KMS-11 (cell line): ENCODE measurements around the gene S100A2.

Source experiments
- H2AFZ ChIP-seq: fragments of 200-600 bp; sonication (generic); 2 replicates; pipeline ENCODE4 v1.6.1; 2016; ENCODE audit warnings: antibody characterized with exemption, mixed run types, low read depth
- H3K27ac ChIP-seq: fragments of 200-600 bp; sonication (generic); 2 replicates; pipeline ENCODE4 v1.6.1; 2016; ENCODE audit warnings: mild to moderate bottlenecking, mixed run types
- H3K27me3 ChIP-seq: fragments of 200-600 bp; sonication (generic); 2 replicates; pipeline ENCODE4 v1.6.1; 2017; ENCODE audit warnings: mild to moderate bottlenecking, low read depth, mixed run types, moderate library complexity; ENCODE audit not compliant: insufficient read depth
- H3K36me3 ChIP-seq: fragments of 200-600 bp; sonication (generic); 2 replicates; pipeline ENCODE4 v1.6.1; 2017; ENCODE audit warnings: mild to moderate bottlenecking, mixed run types; ENCODE audit not compliant: insufficient read depth
- H3K4me1 ChIP-seq: fragments of 200-600 bp; sonication (generic); 2 replicates; pipeline ENCODE4 v1.6.1; 2016; ENCODE audit warnings: mild to moderate bottlenecking, low read depth, mixed run types; ENCODE audit not compliant: poor library complexity, severe bottlenecking
- H3K4me2 ChIP-seq: fragments of 200-600 bp; sonication (generic); 2 replicates; pipeline ENCODE4 v1.7.0; 2016; ENCODE audit warnings: mild to moderate bottlenecking, mixed run types
- H3K4me3 ChIP-seq: fragments of 200-600 bp; sonication (generic); IDR thresholded peaks from 2 replicates; pipeline ENCODE4 v1.6.1; 2017; ENCODE audit warnings: low read depth, low read length, mixed read lengths; ENCODE audit not compliant: insufficient read depth
- H3K79me2 ChIP-seq: fragments of 200-600 bp; sonication (generic); 2 replicates; pipeline ENCODE4 v1.6.1; 2016; ENCODE audit warnings: low read depth, mixed run types; ENCODE audit not compliant: insufficient read depth
- H3K9ac ChIP-seq: fragments of 200-600 bp; sonication (generic); 2 replicates; pipeline ENCODE4 v1.6.1; 2016; ENCODE audit warnings: mild to moderate bottlenecking, mixed run types
- H4K20me1 ChIP-seq: fragments of 200-600 bp; sonication (generic); 2 replicates; pipeline ENCODE4 v1.6.1; 2016; ENCODE audit warnings: mild to moderate bottlenecking, mixed run types; ENCODE audit not compliant: insufficient read depth
- CTCF ChIP-seq: fragments of 200-600 bp; sonication (generic); conservative IDR thresholded peaks from 2 replicates; pipeline ENCODE4 v1.6.1; 2017; ENCODE audit warnings: low read depth, mild to moderate bottlenecking, antibody characterized with exemption, low read length, moderate library complexity, mixed read lengths

The S100A2 gene

GRCh38 chr1:153608089-153608682, 42.5 kb upstream of the S100A2 start:
- H4K20me1 ChIP-seq: no peaks in the 10 kb centered on the region
- no peak overlapping the region for H2AFZ ChIP-seq
- H3K27me3 ChIP-seq: 0 out of 2 replicates have a peak, but pooled peaks cover 3% of the 10 kb centered on the region
- no peaks in the 10 kb centered on the region for H3K4me1 ChIP-seq
- no peaks in the 10 kb centered on the region for H3K79me2 ChIP-seq
- no peak overlapping the region for H3K9ac ChIP-seq
- H3K4me2 ChIP-seq: no peak overlapping the region
- no peak overlapping the region for H3K27ac ChIP-seq
- H3K4me3 ChIP-seq: no peak overlapping the region
- H3K36me3 ChIP-seq: no peaks in the 10 kb centered on the region
- TF ChIP-seq CTCF: no peak

GRCh38 chr1:153607381-153607780, 41.7 kb upstream of the S100A2 start:
- H3K9ac ChIP-seq: no peak overlapping the region
- no peak for TF ChIP-seq CTCF
- no peak overlapping the region for H2AFZ ChIP-seq
- H3K27me3 ChIP-seq: 0 out of 2 replicates have a peak, but pooled peaks cover 3% of the 10 kb centered on the region
- no peak overlapping the region for H3K4me2 ChIP-seq
- H3K27ac ChIP-seq: no peak overlapping the region
- no peaks in the 10 kb centered on the region for H4K20me1 ChIP-seq
- no peaks in the 10 kb centered on the region for H3K36me3 ChIP-seq
- no peak overlapping the region for H3K4me3 ChIP-seq
- no peaks in the 10 kb centered on the region for H3K79me2 ChIP-seq
- H3K4me1 ChIP-seq: no peaks in the 10 kb centered on the region

- no peak overlapping the region for H3K4me3 ChIP-seq
- no peaks in the 10 kb centered on the region for H3K79me2 ChIP-seq
- no peaks in the 10 kb centered on the region for H4K20me1 ChIP-seq
Observed at GRCh38 chr1:153606194-153606593, 40.5 kb upstream of the S100A2 start.

GRCh38 chr1:153602749-153603148, 37.1 kb upstream of the S100A2 start:
- H3K4me1 ChIP-seq: no peaks in the 10 kb centered on the region
- H3K36me3 ChIP-seq: no peaks in the 10 kb centered on the region
- H3K4me2 ChIP-seq: no peak overlapping the region
- H3K79me2 ChIP-seq: no peaks in the 10 kb centered on the region
- H3K27me3 ChIP-seq: no peaks in the 10 kb centered on the region
- H4K20me1 ChIP-seq: no peaks in the 10 kb centered on the region
- H3K4me3 ChIP-seq: no peak overlapping the region
- TF ChIP-seq CTCF: no peak
- H3K27ac ChIP-seq: no peak overlapping the region
- H2AFZ ChIP-seq: no peak overlapping the region
- H3K9ac ChIP-seq: no peak overlapping the region

More at GRCh38 chr1:153606194-153606593, 40.5 kb upstream of the S100A2 start:
- Histone ChIP-seq H3K4me2 (no peak overlapping the region), H3K4me1 (no peaks in the 10 kb centered on the region), H3K27me3 (0 out of 2 replicates have a peak, but pooled peaks cover 3% of the 10 kb centered on the region), H3K36me3 (no peaks in the 10 kb centered on the region), H3K9ac (no peak overlapping the region), H2AFZ (no peak overlapping the region), H3K27ac (no peak overlapping the region)
- TF ChIP-seq CTCF: no peak
